A673 (cell line): ENCODE measurements around the gene KLK3. TPM values are rescaled to one million over a fixed set of nuclear protein-coding genes. Genes with fewer than 3 reads are reported as not detected.

Experiments
- BruUV-seq: library from RNA; stranded (reverse); fragments of 400-500 nt; replicated peaks from 2 replicates; lab custom pipeline; 2021; lab: Mats Ljungman, UMichigan
- CTCF ChIA-PET: fragments of 300-600 bp; sonication (Branson Sonifier 250); formaldehyde crosslinking; loops from one replicate; lab custom pipeline; 2022; ENCODE audit warnings: antibody characterized with exemption; lab: Charles Lee
- POLR2A ChIA-PET: fragments of 300-600 bp; sonication (Branson Sonifier 250); formaldehyde crosslinking; loops from one replicate; lab custom pipeline; 2022; ENCODE audit warnings: antibody characterized with exemption; ENCODE audit not compliant: low non-redundant PET; lab: Charles Lee
- DNase-seq: peaks from one replicate; pipeline ENCODE4 v3.0.0-alpha.2; 2015; ENCODE audit warnings: low spot score
- H3K27ac ChIP-seq: fragments of 200-600 bp; sonication (generic); 2 replicates; pipeline ENCODE4 v1.5.1; 2016; ENCODE audit warnings: mixed run types, low read depth, mild to moderate bottlenecking, mixed read lengths, antibody characterized with exemption, low read length; ENCODE audit not compliant: poor library complexity, severe bottlenecking
- H3K27me3 ChIP-seq: fragments of 200-600 bp; sonication (generic); replicated peaks from 2 replicates; pipeline ENCODE4 v1.6.1; 2017; ENCODE audit warnings: mixed run types, low read depth, mild to moderate bottlenecking, mixed read lengths, antibody characterized with exemption, low read length; ENCODE audit not compliant: insufficient read depth, poor library complexity
- H3K36me3 ChIP-seq: fragments of 200-600 bp; sonication (generic); 2 replicates; pipeline ENCODE4 v1.6.1; 2016; ENCODE audit warnings: mixed run types, mild to moderate bottlenecking, mixed read lengths, antibody characterized with exemption, low read length; ENCODE audit not compliant: insufficient read depth, poor library complexity, severe bottlenecking
- H3K4me1 ChIP-seq: fragments of 200-600 bp; sonication (generic); 2 replicates; pipeline ENCODE4 v1.6.1; 2017; ENCODE audit warnings: mixed run types, mild to moderate bottlenecking, mixed read lengths, antibody characterized with exemption, low read length; ENCODE audit not compliant: insufficient read depth, poor library complexity, severe bottlenecking
- H3K4me3 ChIP-seq: fragments of 200-600 bp; sonication (generic); 2 replicates; pipeline ENCODE4 v1.5.1; 2016; ENCODE audit warnings: low read depth, mixed run types, mild to moderate bottlenecking, mixed read lengths, low read length; ENCODE audit not compliant: poor library complexity, severe bottlenecking
- H3K9me3 ChIP-seq: fragments of 200-600 bp; sonication (generic); 2 replicates; pipeline ENCODE4 v1.6.1; 2016; ENCODE audit warnings: mixed run types, low read depth, mild to moderate bottlenecking, mixed read lengths, antibody characterized with exemption, low read length; ENCODE audit not compliant: poor library complexity, severe bottlenecking
- EZH2 ChIP-seq: fragments of 200-600 bp; sonication (generic); IDR thresholded peaks from 2 replicates; pipeline ENCODE4 v1.6.1; 2017; ENCODE audit warnings: borderline replicate concordance, low read depth, mild to moderate bottlenecking, mixed read lengths, antibody characterized with exemption, low read length; ENCODE audit not compliant: poor library complexity, severe bottlenecking
- intact Hi-C: fragments of 100-400 bp; cut with micrococcal nuclease; formaldehyde crosslinking; loops from one replicate; pipeline ENCODE4 v1.10.0; 2022; ENCODE audit not compliant: unreplicated experiment
- total RNA-seq: library from RNA; stranded (reverse); gene quantifications from 2 replicates; pipeline ENCODE4 v1.2.3, GENCODE V29; 2021
- TF ChIP-seq, protein P1 (sequence below): fragments of 300-800, 200-600 bp; sonication (generic); conservative IDR thresholded peaks from 2 replicates; pipeline ENCODE4 v1.5.1; 2017; ENCODE audit warnings: low read depth, mild to moderate bottlenecking, antibody characterized with exemption, low read length, moderate library complexity, mixed read lengths

Gene KLK3
- total RNA-seq, 1 experiment from 2014 or later, result not detected

DNA sequence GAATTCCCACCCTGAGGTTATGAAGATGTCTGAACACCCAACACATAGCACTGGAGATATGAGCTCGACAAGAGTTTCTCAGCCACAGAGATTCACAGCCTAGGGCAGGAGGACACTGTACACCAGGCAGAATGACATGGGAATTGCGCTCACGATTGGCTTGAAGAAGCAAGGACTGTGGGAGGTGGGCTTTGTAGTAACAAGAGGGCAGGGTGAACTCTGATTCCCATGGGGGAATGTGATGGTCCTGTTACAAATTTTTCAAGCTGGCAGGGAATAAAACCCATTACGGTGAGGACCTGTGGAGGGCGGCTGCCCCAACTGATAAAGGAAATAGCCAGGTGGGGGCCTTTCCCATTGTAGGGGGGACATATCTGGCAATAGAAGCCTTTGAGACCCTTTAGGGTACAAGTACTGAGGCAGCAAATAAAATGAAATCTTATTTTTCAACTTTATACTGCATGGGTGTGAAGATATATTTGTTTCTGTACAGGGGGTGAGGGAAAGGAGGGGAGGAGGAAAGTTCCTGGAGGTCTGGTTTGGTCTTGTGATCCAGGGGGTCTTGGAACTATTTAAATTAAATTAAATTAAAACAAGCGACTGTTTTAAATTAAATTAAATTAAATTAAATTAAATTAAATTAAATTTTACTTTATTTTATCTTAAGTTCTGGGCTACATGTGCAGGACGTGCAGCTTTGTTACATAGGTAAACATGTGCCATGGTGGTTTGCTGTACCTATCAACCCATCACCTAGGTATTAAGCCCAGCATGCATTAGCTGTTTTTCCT is 7.0 kb downstream of the KLK3 start:
- BruUV-seq, result no TSS peak

GRCh38 chr19:50869479-50869878 is 14.8 kb downstream of the KLK3 start:
- Histone ChIP-seq H3K36me3 (no peaks in the 10 kb centered on the region), H3K27me3 (peaks cover 94% of the 10 kb centered on the region), H3K27ac (no peak overlapping the region), H3K4me3 (no peak overlapping the region), H3K9me3 (no peaks in the 10 kb centered on the region), H3K4me1 (no peaks in the 10 kb centered on the region)
- POLR2A ChIA-PET, result no interaction called here
- no TSS peak for BruUV-seq
- no peak for DNase-seq
- TF ChIP-seq EZH2, result no peak
- TF ChIP-seq, protein P1, sequence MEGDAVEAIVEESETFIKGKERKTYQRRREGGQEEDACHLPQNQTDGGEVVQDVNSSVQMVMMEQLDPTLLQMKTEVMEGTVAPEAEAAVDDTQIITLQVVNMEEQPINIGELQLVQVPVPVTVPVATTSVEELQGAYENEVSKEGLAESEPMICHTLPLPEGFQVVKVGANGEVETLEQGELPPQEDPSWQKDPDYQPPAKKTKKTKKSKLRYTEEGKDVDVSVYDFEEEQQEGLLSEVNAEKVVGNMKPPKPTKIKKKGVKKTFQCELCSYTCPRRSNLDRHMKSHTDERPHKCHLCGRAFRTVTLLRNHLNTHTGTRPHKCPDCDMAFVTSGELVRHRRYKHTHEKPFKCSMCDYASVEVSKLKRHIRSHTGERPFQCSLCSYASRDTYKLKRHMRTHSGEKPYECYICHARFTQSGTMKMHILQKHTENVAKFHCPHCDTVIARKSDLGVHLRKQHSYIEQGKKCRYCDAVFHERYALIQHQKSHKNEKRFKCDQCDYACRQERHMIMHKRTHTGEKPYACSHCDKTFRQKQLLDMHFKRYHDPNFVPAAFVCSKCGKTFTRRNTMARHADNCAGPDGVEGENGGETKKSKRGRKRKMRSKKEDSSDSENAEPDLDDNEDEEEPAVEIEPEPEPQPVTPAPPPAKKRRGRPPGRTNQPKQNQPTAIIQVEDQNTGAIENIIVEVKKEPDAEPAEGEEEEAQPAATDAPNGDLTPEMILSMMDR, result no peak
- CTCF ChIA-PET, result no interaction called here
- intact Hi-C loops, result no loop called here

More for the DNA sequence above, 7.0 kb downstream of the KLK3 start:
- Histone ChIP-seq H3K27ac (no peak overlapping the region), H3K4me3 (no peak overlapping the region), H3K9me3 (no peaks in the 10 kb centered on the region), H3K36me3 (no peaks in the 10 kb centered on the region), H3K4me1 (no peaks in the 10 kb centered on the region), H3K27me3 (peaks cover 59% of the 10 kb centered on the region)
- no peak for TF ChIP-seq EZH2
- TF ChIP-seq, protein P1, result no peak
- CTCF ChIA-PET, result no interaction called here
- POLR2A ChIA-PET, result no interaction called here
- DNase-seq, result no peak
- intact Hi-C loops, result no loop called here

DNA sequence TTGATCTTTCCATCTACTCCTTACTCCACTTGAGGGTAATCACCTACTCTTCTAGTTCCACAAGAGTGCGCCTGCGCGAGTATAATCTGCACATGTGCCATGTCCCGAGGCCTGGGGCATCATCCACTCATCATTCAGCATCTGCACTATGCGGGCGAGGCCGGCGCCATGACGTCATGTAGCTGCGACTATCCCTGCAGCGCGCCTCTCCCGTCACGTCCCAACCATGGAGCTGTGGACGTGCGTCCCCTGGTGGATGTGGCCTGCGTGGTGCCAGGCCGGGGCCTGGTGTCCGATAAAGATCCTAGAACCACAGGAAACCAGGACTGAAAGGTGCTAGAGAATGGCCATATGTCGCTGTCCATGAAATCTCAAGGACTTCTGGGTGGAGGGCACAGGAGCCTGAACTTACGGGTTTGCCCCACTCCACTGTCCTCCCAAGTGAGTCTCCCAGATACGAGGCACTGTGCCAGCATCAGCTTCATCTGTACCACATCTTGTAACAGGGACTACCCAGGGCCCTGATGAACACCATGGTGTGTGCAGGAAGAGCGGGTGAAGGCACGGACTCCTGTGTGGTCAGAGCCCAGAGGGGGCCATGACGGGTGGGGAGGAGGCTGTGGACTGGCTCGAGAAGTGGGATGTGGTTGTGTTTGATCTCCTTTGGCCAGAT is 15.8 kb downstream of the KLK3 start:
- no peak for DNase-seq
- no TSS peak for BruUV-seq
- Histone ChIP-seq H3K27me3 (peaks cover 97% of the 10 kb centered on the region), H3K36me3 (no peaks in the 10 kb centered on the region), H3K9me3 (no peaks in the 10 kb centered on the region), H3K27ac (no peak overlapping the region), H3K4me1 (no peaks in the 10 kb centered on the region), H3K4me3 (no peak overlapping the region)
- POLR2A ChIA-PET, result no interaction called here
- CTCF ChIA-PET, result no interaction called here
- intact Hi-C loops, result no loop called here
- no peak for TF ChIP-seq EZH2
- TF ChIP-seq, protein P1, result no peak
